Smooth muscle cell (in vitro differentiated cells): ENCODE data around the gene OR51F2. TPM values are rescaled to one million over a fixed set of nuclear protein-coding genes. Genes with fewer than 3 reads are reported as not detected.

Source experiments
- DNase-seq: peaks from one replicate; lab custom pipeline; 2025; ENCODE audit not compliant: unreplicated experiment; lab: John Stamatoyannopoulos, UW
- H2AFZ ChIP-seq: fragments of 200-600 bp; sonication (generic); 2 replicates; pipeline ENCODE4 v1.6.0; 2016; ENCODE audit warnings: antibody characterized with exemption, low read depth, mild to moderate bottlenecking
- H3F3A ChIP-seq: fragments of 200-600 bp; sonication (generic); 2 replicates; pipeline ENCODE4 v1.6.0; 2017; ENCODE audit warnings: antibody characterized with exemption, low read depth
- H3K27ac ChIP-seq: fragments of 200-600 bp; sonication (generic); 2 replicates; pipeline ENCODE4 v1.5.1; 2016; ENCODE audit warnings: low read depth, mild to moderate bottlenecking
- H3K27me3 ChIP-seq: fragments of 200-600 bp; sonication (generic); 2 replicates; pipeline ENCODE4 v1.6.1; 2016; ENCODE audit warnings: low read depth, mild to moderate bottlenecking
- H3K36me3 ChIP-seq: fragments of 200-600 bp; sonication (generic); 2 replicates; pipeline ENCODE4 v1.5.1; 2016; ENCODE audit warnings: low read depth
- H3K4me1 ChIP-seq: fragments of 200-600 bp; sonication (generic); 2 replicates; pipeline ENCODE4 v1.5.1; 2016; ENCODE audit warnings: low read depth
- H3K4me2 ChIP-seq: fragments of 200-600 bp; sonication (generic); 2 replicates; pipeline ENCODE4 v1.6.0; 2016; ENCODE audit warnings: mild to moderate bottlenecking
- H3K4me3 ChIP-seq: fragments of 200-600 bp; sonication (generic); 2 replicates; pipeline ENCODE4 v1.5.1; 2016; ENCODE audit warnings: mild to moderate bottlenecking
- H3K79me2 ChIP-seq: fragments of 200-600 bp; sonication (generic); 2 replicates; pipeline ENCODE4 v1.6.0; 2016; ENCODE audit warnings: low read depth, mild to moderate bottlenecking
- H3K9ac ChIP-seq: fragments of 200-600 bp; sonication (generic); 2 replicates; pipeline ENCODE4 v1.6.0; 2016; ENCODE audit warnings: low read depth
- H3K9me3 ChIP-seq: fragments of 200-600 bp; sonication (generic); replicated peaks from 2 replicates; pipeline ENCODE4 v1.5.1; 2016; ENCODE audit warnings: low read depth
- H4K20me1 ChIP-seq: fragments of 200-600 bp; sonication (generic); 2 replicates; pipeline ENCODE4 v1.6.0; 2016; ENCODE audit warnings: low read depth
- CTCF ChIP-seq: fragments of 200-600 bp; sonication (generic); IDR thresholded peaks from 2 replicates; pipeline ENCODE4 v1.5.1; 2017; ENCODE audit warnings: borderline replicate concordance, mild to moderate bottlenecking, antibody characterized with exemption; ENCODE audit not compliant: insufficient read depth, poor library complexity, severe bottlenecking
- WGBS: methylation state at CpG from one replicate; pipeline ENCODE4 v1.1.7; 2016; ENCODE audit warnings: low lambda C conversion rate; 5-methylcytosine and 5-hydroxymethylcytosine counted together
- polyA plus RNA-seq: library from polyadenylated mRNA; unstranded; fragments of >200 nt; fragmentation: Nextera tagmentation; extraction: Ambion mirVana; gene quantifications from 2 replicates; pipeline ENCODE4 v1.2.1, GENCODE V29; 2016
- total RNA-seq: library from RNA; depleted of rRNA; stranded (reverse); fragments of >200 nt; gene quantifications from 2 replicates; pipeline ENCODE4 v1.2.3, GENCODE V29; 2014

Gene OR51F2
- total and polyA plus RNA-seq, 2 experiments from 2014 or later = not detected

GRCh38 chr11:4865855-4866254 is 44.7 kb downstream of the OR51F2 start:
- H3F3A ChIP-seq = no peaks in the 10 kb centered on the region
- no peak overlapping the region for H3K4me3 ChIP-seq
- no peaks in the 10 kb centered on the region for H3K4me1 ChIP-seq
- no peak overlapping the region for H2AFZ ChIP-seq
- 82% methylated on average over 1 of the region's 1 CpG for WGBS
- H3K27me3 ChIP-seq = no peaks in the 10 kb centered on the region
- H3K9ac ChIP-seq = no peak overlapping the region
- H3K9me3 ChIP-seq = no peaks in the 10 kb centered on the region
- H4K20me1 ChIP-seq = no peaks in the 10 kb centered on the region
- no peak for TF ChIP-seq CTCF
- no peaks in the 10 kb centered on the region for H3K79me2 ChIP-seq
- H3K36me3 ChIP-seq = no peaks in the 10 kb centered on the region
- H3K27ac ChIP-seq = no peak overlapping the region
- H3K4me2 ChIP-seq = no peak overlapping the region
- DNase-seq = no peak

Other genes with a start within 250 kb of the OR51F2 start
- not detected in 2 replicates for gene OR52I2, start 239.6 kb upstream of the OR51F2 start, total RNA-seq
- 0.02 TPM in 1 of 2 replicates, not detected in the other for gene OR52I2, start 239.6 kb upstream of the OR51F2 start, polyA plus RNA-seq
- not detected in 2 replicates for gene OR52I1, start 227.3 kb upstream of the OR51F2 start, total RNA-seq
- not detected in 2 replicates for gene OR52I1, start 227.3 kb upstream of the OR51F2 start, polyA plus RNA-seq
- 10.7 and 18.9 TPM in 2 replicates for gene TRIM68, start 213.1 kb upstream of the OR51F2 start, total RNA-seq
- gene TRIM68, start 213.1 kb upstream of the OR51F2 start, polyA plus RNA-seq = 7.8 and 10.7 TPM in 2 replicates
- gene OR51D1, start 183.8 kb upstream of the OR51F2 start, total RNA-seq = not detected in 2 replicates
- not detected in 2 replicates for gene OR51D1, start 183.8 kb upstream of the OR51F2 start, polyA plus RNA-seq
- not detected in 2 replicates for gene OR51E1, start 177.3 kb upstream of the OR51F2 start, total RNA-seq
- not detected in 2 replicates for gene OR51E1, start 177.3 kb upstream of the OR51F2 start, polyA plus RNA-seq
- gene OR51E2, start 123.5 kb upstream of the OR51F2 start, total RNA-seq = not detected in 2 replicates
- not detected in 2 replicates for gene OR51E2, start 123.5 kb upstream of the OR51F2 start, polyA plus RNA-seq
- not detected in 2 replicates for gene MMP26, start 116.5 kb upstream of the OR51F2 start, total RNA-seq
- gene MMP26, start 116.5 kb upstream of the OR51F2 start, polyA plus RNA-seq = not detected in 2 replicates
- not detected in 2 replicates for gene OR51F1, start 51.4 kb upstream of the OR51F2 start, total RNA-seq
- gene OR51F1, start 51.4 kb upstream of the OR51F2 start, polyA plus RNA-seq = not detected in 2 replicates
- not detected in 2 replicates for gene OR52R1, start 16.9 kb upstream of the OR51F2 start, total RNA-seq
- gene OR52R1, start 16.9 kb upstream of the OR51F2 start, polyA plus RNA-seq = not detected in 2 replicates
- gene OR51S1, start 27.9 kb downstream of the OR51F2 start, total RNA-seq = not detected in 2 replicates
- not detected in 2 replicates for gene OR51S1, start 27.9 kb downstream of the OR51F2 start, polyA plus RNA-seq
- not detected in 2 replicates for gene OR51T1, start 60.6 kb downstream of the OR51F2 start, total RNA-seq
- not detected in 2 replicates for gene OR51T1, start 60.6 kb downstream of the OR51F2 start, polyA plus RNA-seq
- not detected in 2 replicates for gene OR51A7, start 82.5 kb downstream of the OR51F2 start, total RNA-seq
- gene OR51A7, start 82.5 kb downstream of the OR51F2 start, polyA plus RNA-seq = not detected in 2 replicates
- not detected in 2 replicates for gene OR51G2, start 98.0 kb downstream of the OR51F2 start, total RNA-seq
- not detected in 2 replicates for gene OR51G2, start 98.0 kb downstream of the OR51F2 start, polyA plus RNA-seq
- not detected in 2 replicates for gene OR51G1, start 103.0 kb downstream of the OR51F2 start, total RNA-seq
- gene OR51G1, start 103.0 kb downstream of the OR51F2 start, polyA plus RNA-seq = not detected in 2 replicates
- not detected in 2 replicates for gene OR51A4, start 126.3 kb downstream of the OR51F2 start, total RNA-seq
- not detected in 2 replicates for gene OR51A4, start 126.3 kb downstream of the OR51F2 start, polyA plus RNA-seq
- not detected in 2 replicates for gene OR51A2, start 134.4 kb downstream of the OR51F2 start, total RNA-seq
- not detected in 2 replicates for gene OR51A2, start 134.4 kb downstream of the OR51F2 start, polyA plus RNA-seq
- gene OR51L1, start 173.5 kb downstream of the OR51F2 start, total RNA-seq = not detected in 2 replicates
- gene OR51L1, start 173.5 kb downstream of the OR51F2 start, polyA plus RNA-seq = not detected in 2 replicates
- not detected in 2 replicates for gene OR52J3, start 225.2 kb downstream of the OR51F2 start, total RNA-seq
- not detected in 2 replicates for gene OR52J3, start 225.2 kb downstream of the OR51F2 start, polyA plus RNA-seq
- gene OR52E2, start 238.3 kb downstream of the OR51F2 start, total RNA-seq = not detected in 2 replicates
- gene OR52E2, start 238.3 kb downstream of the OR51F2 start, polyA plus RNA-seq = not detected in 2 replicates
- gene OR52E1, start 248.3 kb downstream of the OR51F2 start, total RNA-seq = not detected in 2 replicates
- gene OR52E1, start 248.3 kb downstream of the OR51F2 start, polyA plus RNA-seq = not detected in 2 replicates